ENCODE measurements around the gene IL17B. TPM values are rescaled to one million over a fixed set of nuclear protein-coding genes. Genes with fewer than 3 reads are reported as not detected.

Gene IL17B
- total and polyA plus RNA-seq, 2 of the 13 experiments (the other 11 are each of a cell fraction or from before 2014, with no cell fraction given): 0.29 to 2.6 TPM

DNA sequence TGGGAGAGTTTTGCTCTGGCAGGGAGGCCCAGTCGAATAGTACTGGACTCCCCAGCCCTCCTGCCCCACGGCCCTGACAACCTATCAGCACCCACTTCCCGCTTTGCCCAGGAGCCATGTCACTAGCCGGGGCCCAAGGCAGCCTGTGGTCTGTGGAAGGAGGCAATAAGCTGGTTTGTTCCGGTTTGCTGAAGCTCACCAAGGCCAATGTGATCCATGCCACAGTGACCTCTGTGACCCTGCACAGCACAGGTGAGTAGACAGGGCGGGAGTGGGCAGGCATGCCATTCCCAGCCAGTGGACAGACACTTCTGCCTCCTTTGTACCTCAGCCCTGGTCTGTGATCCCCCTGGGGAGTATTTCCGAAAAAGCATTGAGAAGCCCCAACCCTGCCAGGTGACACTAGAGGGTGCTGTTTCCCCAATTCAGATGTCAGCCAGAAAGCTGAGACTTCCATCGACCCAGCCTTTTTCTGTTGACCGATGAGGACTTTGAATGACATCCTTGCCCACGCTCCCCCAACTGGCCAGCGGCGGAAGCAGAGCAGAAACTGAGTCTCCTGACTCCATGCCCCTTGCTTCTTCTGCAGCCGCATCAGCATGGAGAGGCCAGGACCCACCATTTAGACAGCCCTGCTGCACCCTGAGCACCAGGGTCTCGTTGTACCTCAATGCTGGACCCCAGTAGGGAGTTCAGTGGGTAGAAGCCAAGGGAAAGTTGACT is 11.7 kb downstream of the IL17B start (continued):
- TF ChIP-seq ZNF350 (CRISPR knock-in tag; IDR thresholded peaks at IDR 0.05; ENCODE audit: borderline replicate concordance, low read depth) (peak; percentile 81; the same call in 1 of the 2 replicates), DNMT3B (CRISPR knock-in tag; conservative IDR thresholded peaks at IDR 0.05) (no peak), CC2D1A (CRISPR knock-in tag; IDR thresholded peaks at IDR 0.05) (no peak), KAT7 (CRISPR knock-in tag; IDR thresholded peaks at IDR 0.05; ENCODE audit: borderline replicate concordance) (no peak), AGO2 (optimal IDR thresholded peaks at IDR 0.05; ENCODE audit: low read depth, low read length) (no peak), FOXA3 (CRISPR knock-in tag; IDR thresholded peaks at IDR 0.05) (peak; percentile 70), ZNF143 (CRISPR knock-in tag; IDR thresholded peaks at IDR 0.05) (no peak), KDM5B (CRISPR knock-in tag; IDR thresholded peaks at IDR 0.05; ENCODE audit: borderline replicate concordance) (no peak), GABPB1 (CRISPR knock-in tag; IDR thresholded peaks at IDR 0.05) (peak; percentile 36; the same call in 1 of the 2 replicates), ZNF607 (CRISPR knock-in tag; IDR thresholded peaks at IDR 0.05; ENCODE audit: borderline replicate concordance) (no peak), SP140L (CRISPR knock-in tag; IDR thresholded peaks at IDR 0.05; ENCODE audit: borderline replicate concordance) (no peak), PAX8 (CRISPR knock-in tag; IDR thresholded peaks at IDR 0.05; ENCODE audit: borderline replicate concordance) (no peak), ZNF556 (CRISPR knock-in tag; IDR thresholded peaks at IDR 0.05; ENCODE audit: borderline replicate concordance) (peak; percentile 80), AHR (CRISPR knock-in tag; IDR thresholded peaks at IDR 0.05) (no peak), NFIC (IDR thresholded peaks at IDR 0.05; ENCODE audit: low read length) (no peak), TRIM24 (CRISPR knock-in tag; IDR thresholded peaks at IDR 0.05) (no peak), ZNF3 (CRISPR knock-in tag; IDR thresholded peaks at IDR 0.05) (no peak), HNF4G (IDR thresholded peaks at IDR 0.05; ENCODE audit: borderline replicate concordance, low read depth, low read length) (no peak), HNF4G (CRISPR knock-in tag; IDR thresholded peaks at IDR 0.05; ENCODE audit: borderline replicate concordance, low read depth) (no peak), RBFOX2 (IDR thresholded peaks at IDR 0.05; ENCODE audit: low read depth, low read length) (no peak), KDM1A (CRISPR knock-in tag; IDR thresholded peaks at IDR 0.05) (0 out of 2 replicates have a peak, but pooled peaks have one; percentile 35)
- TF ChIP-seq, protein P1, sequence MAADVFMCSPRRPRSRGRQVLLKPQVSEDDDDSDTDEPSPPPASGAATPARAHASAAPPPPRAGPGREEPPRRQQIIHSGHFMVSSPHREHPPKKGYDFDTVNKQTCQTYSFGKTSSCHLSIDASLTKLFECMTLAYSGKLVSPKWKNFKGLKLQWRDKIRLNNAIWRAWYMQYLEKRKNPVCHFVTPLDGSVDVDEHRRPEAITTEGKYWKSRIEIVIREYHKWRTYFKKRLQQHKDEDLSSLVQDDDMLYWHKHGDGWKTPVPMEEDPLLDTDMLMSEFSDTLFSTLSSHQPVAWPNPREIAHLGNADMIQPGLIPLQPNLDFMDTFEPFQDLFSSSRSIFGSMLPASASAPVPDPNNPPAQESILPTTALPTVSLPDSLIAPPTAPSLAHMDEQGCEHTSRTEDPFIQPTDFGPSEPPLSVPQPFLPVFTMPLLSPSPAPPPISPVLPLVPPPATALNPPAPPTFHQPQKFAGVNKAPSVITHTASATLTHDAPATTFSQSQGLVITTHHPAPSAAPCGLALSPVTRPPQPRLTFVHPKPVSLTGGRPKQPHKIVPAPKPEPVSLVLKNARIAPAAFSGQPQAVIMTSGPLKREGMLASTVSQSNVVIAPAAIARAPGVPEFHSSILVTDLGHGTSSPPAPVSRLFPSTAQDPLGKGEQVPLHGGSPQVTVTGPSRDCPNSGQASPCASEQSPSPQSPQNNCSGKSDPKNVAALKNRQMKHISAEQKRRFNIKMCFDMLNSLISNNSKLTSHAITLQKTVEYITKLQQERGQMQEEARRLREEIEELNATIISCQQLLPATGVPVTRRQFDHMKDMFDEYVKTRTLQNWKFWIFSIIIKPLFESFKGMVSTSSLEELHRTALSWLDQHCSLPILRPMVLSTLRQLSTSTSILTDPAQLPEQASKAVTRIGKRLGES (CRISPR knock-in tag; IDR thresholded peaks at IDR 0.05; ENCODE audit: borderline replicate concordance): no peak
- TF ChIP-seq, protein P2, sequence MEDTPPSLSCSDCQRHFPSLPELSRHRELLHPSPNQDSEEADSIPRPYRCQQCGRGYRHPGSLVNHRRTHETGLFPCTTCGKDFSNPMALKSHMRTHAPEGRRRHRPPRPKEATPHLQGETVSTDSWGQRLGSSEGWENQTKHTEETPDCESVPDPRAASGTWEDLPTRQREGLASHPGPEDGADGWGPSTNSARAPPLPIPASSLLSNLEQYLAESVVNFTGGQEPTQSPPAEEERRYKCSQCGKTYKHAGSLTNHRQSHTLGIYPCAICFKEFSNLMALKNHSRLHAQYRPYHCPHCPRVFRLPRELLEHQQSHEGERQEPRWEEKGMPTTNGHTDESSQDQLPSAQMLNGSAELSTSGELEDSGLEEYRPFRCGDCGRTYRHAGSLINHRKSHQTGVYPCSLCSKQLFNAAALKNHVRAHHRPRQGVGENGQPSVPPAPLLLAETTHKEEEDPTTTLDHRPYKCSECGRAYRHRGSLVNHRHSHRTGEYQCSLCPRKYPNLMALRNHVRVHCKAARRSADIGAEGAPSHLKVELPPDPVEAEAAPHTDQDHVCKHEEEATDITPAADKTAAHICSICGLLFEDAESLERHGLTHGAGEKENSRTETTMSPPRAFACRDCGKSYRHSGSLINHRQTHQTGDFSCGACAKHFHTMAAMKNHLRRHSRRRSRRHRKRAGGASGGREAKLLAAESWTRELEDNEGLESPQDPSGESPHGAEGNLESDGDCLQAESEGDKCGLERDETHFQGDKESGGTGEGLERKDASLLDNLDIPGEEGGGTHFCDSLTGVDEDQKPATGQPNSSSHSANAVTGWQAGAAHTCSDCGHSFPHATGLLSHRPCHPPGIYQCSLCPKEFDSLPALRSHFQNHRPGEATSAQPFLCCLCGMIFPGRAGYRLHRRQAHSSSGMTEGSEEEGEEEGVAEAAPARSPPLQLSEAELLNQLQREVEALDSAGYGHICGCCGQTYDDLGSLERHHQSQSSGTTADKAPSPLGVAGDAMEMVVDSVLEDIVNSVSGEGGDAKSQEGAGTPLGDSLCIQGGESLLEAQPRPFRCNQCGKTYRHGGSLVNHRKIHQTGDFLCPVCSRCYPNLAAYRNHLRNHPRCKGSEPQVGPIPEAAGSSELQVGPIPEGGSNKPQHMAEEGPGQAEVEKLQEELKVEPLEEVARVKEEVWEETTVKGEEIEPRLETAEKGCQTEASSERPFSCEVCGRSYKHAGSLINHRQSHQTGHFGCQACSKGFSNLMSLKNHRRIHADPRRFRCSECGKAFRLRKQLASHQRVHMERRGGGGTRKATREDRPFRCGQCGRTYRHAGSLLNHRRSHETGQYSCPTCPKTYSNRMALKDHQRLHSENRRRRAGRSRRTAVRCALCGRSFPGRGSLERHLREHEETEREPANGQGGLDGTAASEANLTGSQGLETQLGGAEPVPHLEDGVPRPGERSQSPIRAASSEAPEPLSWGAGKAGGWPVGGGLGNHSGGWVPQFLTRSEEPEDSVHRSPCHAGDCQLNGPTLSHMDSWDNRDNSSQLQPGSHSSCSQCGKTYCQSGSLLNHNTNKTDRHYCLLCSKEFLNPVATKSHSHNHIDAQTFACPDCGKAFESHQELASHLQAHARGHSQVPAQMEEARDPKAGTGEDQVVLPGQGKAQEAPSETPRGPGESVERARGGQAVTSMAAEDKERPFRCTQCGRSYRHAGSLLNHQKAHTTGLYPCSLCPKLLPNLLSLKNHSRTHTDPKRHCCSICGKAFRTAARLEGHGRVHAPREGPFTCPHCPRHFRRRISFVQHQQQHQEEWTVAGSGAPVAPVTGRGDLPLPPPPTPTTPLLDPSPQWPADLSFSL (CRISPR knock-in tag; IDR thresholded peaks at IDR 0.05): no peak
